WTC11 (cell line): ENCODE measurements around the gene MYPN. TPM values are rescaled to one million over a fixed set of nuclear protein-coding genes. Genes with fewer than 3 reads are reported as not detected.

Source experiments
- ATAC-seq: fragments of 200-7000 bp; cut with Tn5 transposase; 2 replicates; pipeline ENCODE4 v1.10.0; 2021; ENCODE audit warnings: mild to moderate bottlenecking, moderate library complexity
- CTCF ChIA-PET: fragments of 300-600 bp; sonication (Branson Sonifier 250); formaldehyde crosslinking; loops from one replicate; lab custom pipeline; 2021; ENCODE audit warnings: antibody characterized with exemption; lab: Charles Lee
- POLR2A ChIA-PET: fragments of 350-600 bp; sonication (Branson Sonifier 250); formaldehyde crosslinking; loops from one replicate; lab custom pipeline; 2021; ENCODE audit warnings: antibody characterized with exemption; lab: Charles Lee
- DNase-seq: peaks from one replicate; pipeline ENCODE4 v3.0.0; 2021; ENCODE audit warnings: low spot score
- H3K27ac Mint-ChIP-seq: 2 replicates; pipeline ENCODE4 v1.8.0; 2021; ENCODE audit warnings: mixed read lengths
- H3K27me3 Mint-ChIP-seq: 2 replicates; pipeline ENCODE4 v1.8.0; 2021; ENCODE audit warnings: low read depth, mild to moderate bottlenecking, moderate library complexity, mixed read lengths
- H3K36me3 Mint-ChIP-seq: 2 replicates; pipeline ENCODE4 v1.8.0; 2021; ENCODE audit warnings: mixed read lengths
- H3K4me1 Mint-ChIP-seq: 2 replicates; pipeline ENCODE4 v1.8.0; 2022; ENCODE audit warnings: mixed read lengths
- H3K4me3 Mint-ChIP-seq: 2 replicates; pipeline ENCODE4 v1.8.0; 2021; ENCODE audit warnings: mild to moderate bottlenecking, moderate library complexity, mixed read lengths
- H3K9me3 Mint-ChIP-seq: 2 replicates; pipeline ENCODE4 v1.8.0; 2021; ENCODE audit warnings: mixed read lengths
- ATF1 ChIP-seq: sonication (generic); formaldehyde crosslinking; IDR thresholded peaks from 2 replicates; pipeline ENCODE4 v1.8.1; 2023; ENCODE audit warnings: mild to moderate bottlenecking, moderate library complexity, missing genetic modification reagents
- ATF3 ChIP-seq: sonication (generic); formaldehyde crosslinking; conservative IDR thresholded peaks from 2 replicates; pipeline ENCODE4 v1.8.1; 2022; ENCODE audit warnings: mild to moderate bottlenecking, missing genetic modification reagents
- ATF6 ChIP-seq: sonication (generic); formaldehyde crosslinking; IDR thresholded peaks from 2 replicates; pipeline ENCODE4 v1.8.1; 2023; ENCODE audit warnings: mild to moderate bottlenecking, missing genetic modification reagents
- CDX4 ChIP-seq: fragments of 250-450 bp; sonication (Bioruptor Pico); IDR thresholded peaks from 2 replicates; pipeline ENCODE4 v1.9.0; 2021; ENCODE audit warnings: moderate library complexity, mild to moderate bottlenecking, inconsistent platforms, borderline replicate concordance
- CTCF ChIP-seq: fragments of 200-600 bp; IDR thresholded peaks from 2 replicates; pipeline ENCODE4 v1.8.0; 2022; ENCODE audit warnings: antibody characterized with exemption
- EMX1 ChIP-seq: fragments of 250-450 bp; sonication (Bioruptor Pico); IDR thresholded peaks from 2 replicates; pipeline ENCODE4 v1.8.0; 2021; ENCODE audit warnings: mild to moderate bottlenecking
- ETV6 ChIP-seq: sonication (generic); formaldehyde crosslinking; IDR thresholded peaks from 2 replicates; pipeline ENCODE4 v1.8.1; 2022; ENCODE audit warnings: mild to moderate bottlenecking, missing genetic modification reagents
- GRHL2 ChIP-seq: fragments of 250-450 bp; sonication (Bioruptor Pico); IDR thresholded peaks from 2 replicates; pipeline ENCODE4 v1.8.0; 2022; ENCODE audit warnings: mild to moderate bottlenecking, moderate library complexity; ENCODE audit not compliant: insufficient replicate concordance, severe bottlenecking
- GTF2I ChIP-seq: fragments of 250-450 bp; sonication (Bioruptor Pico); conservative IDR thresholded peaks from 2 replicates; pipeline ENCODE4 v1.4.0; 2021; ENCODE audit warnings: mild to moderate bottlenecking
- IRF2 ChIP-seq: sonication (generic); formaldehyde crosslinking; IDR thresholded peaks from 2 replicates; pipeline ENCODE4 v1.8.0; 2022; ENCODE audit warnings: low read depth, missing genetic modification reagents, borderline replicate concordance
- MLX ChIP-seq: sonication (generic); formaldehyde crosslinking; IDR thresholded peaks from 2 replicates; pipeline ENCODE4 v1.8.1; 2023; ENCODE audit warnings: mild to moderate bottlenecking, missing genetic modification reagents, moderate library complexity
- MXD4 ChIP-seq: fragments of 250-450 bp; sonication (Bioruptor Pico); IDR thresholded peaks from 2 replicates; pipeline ENCODE4 v1.8.0; 2021; ENCODE audit warnings: mild to moderate bottlenecking, moderate library complexity, borderline replicate concordance
- NFE2L1 ChIP-seq: sonication (generic); formaldehyde crosslinking; IDR thresholded peaks from 2 replicates; pipeline ENCODE4 v1.8.1; 2023; ENCODE audit warnings: missing genetic modification reagents
- NR2C2 ChIP-seq: sonication (generic); formaldehyde crosslinking; IDR thresholded peaks from 2 replicates; pipeline ENCODE4 v1.8.0; 2022; ENCODE audit warnings: mild to moderate bottlenecking, missing genetic modification reagents
- OVOL2 ChIP-seq: fragments of 250-450 bp; sonication (Bioruptor Pico); IDR thresholded peaks from 2 replicates; pipeline ENCODE4 v1.9.0; 2021; ENCODE audit warnings: mild to moderate bottlenecking, borderline replicate concordance
- SMAD3 ChIP-seq: sonication (generic); formaldehyde crosslinking; IDR thresholded peaks from 2 replicates; pipeline ENCODE4 v1.8.0; 2022; ENCODE audit warnings: missing genetic modification reagents, mild to moderate bottlenecking, borderline replicate concordance
- SMAD4 ChIP-seq: sonication (generic); formaldehyde crosslinking; IDR thresholded peaks from 2 replicates; pipeline ENCODE4 v1.8.0; 2022; ENCODE audit warnings: mild to moderate bottlenecking, missing genetic modification reagents
- SOX15 ChIP-seq: fragments of 250-450 bp; sonication (Bioruptor Pico); IDR thresholded peaks from 2 replicates; pipeline ENCODE4 v1.9.0; 2021; ENCODE audit warnings: mild to moderate bottlenecking
- USF2 ChIP-seq: sonication (generic); formaldehyde crosslinking; IDR thresholded peaks from 2 replicates; pipeline ENCODE4 v1.8.1; 2023; ENCODE audit warnings: mild to moderate bottlenecking, missing genetic modification reagents, moderate library complexity
- ZBTB21 ChIP-seq: sonication (generic); formaldehyde crosslinking; IDR thresholded peaks from 2 replicates; pipeline ENCODE4 v1.8.1; 2023; ENCODE audit warnings: mild to moderate bottlenecking, missing genetic modification reagents, borderline replicate concordance
- ZBTB43 ChIP-seq: sonication (generic); formaldehyde crosslinking; IDR thresholded peaks from 2 replicates; pipeline ENCODE4 v1.8.1; 2023; ENCODE audit warnings: mild to moderate bottlenecking, missing genetic modification reagents
- ZNF232 ChIP-seq: sonication (generic); formaldehyde crosslinking; IDR thresholded peaks from 2 replicates; pipeline ENCODE4 v1.8.0; 2022; ENCODE audit warnings: mild to moderate bottlenecking, missing genetic modification reagents
- ZNF263 ChIP-seq: sonication (generic); formaldehyde crosslinking; IDR thresholded peaks from 2 replicates; pipeline ENCODE4 v1.8.1; 2022; ENCODE audit warnings: low read depth, mild to moderate bottlenecking, moderate library complexity, missing genetic modification reagents
- ZNF416 ChIP-seq: fragments of 250-450 bp; sonication (Bioruptor Pico); IDR thresholded peaks from 2 replicates; pipeline ENCODE4 v1.9.0; 2021; ENCODE audit warnings: mild to moderate bottlenecking, inconsistent platforms
- total RNA-seq: library from RNA; stranded (reverse); gene quantifications from 3 replicates; pipeline ENCODE4 v1.2.3, GENCODE V29; 2021

The MYPN gene
- total RNA-seq, 1 experiment from 2014 or later = not detected

GRCh38 chr10:68178592-68178991, 69.3 kb downstream of the MYPN start (continued):
- TF ChIP-seq ZBTB43 (CRISPR knock-in tag) = no peak
- no peak for TF ChIP-seq ATF3 (CRISPR knock-in tag)

GRCh38 chr10:68179016-68179415, 69.7 kb downstream of the MYPN start:
- H3K4me1 Mint-ChIP-seq = 0 out of 2 replicates have a peak, but pooled peaks cover 5% of the 10 kb centered on the region
- no peaks in the 10 kb centered on the region for H3K9me3 Mint-ChIP-seq
- no peak for ATAC-seq
- H3K4me3 Mint-ChIP-seq = no peak overlapping the region
- DNase-seq = no peak
- no peak overlapping the region for H3K27ac Mint-ChIP-seq
- H3K27me3 Mint-ChIP-seq = no peaks in the 10 kb centered on the region
- POLR2A ChIA-PET = no interaction called here
- no peaks in the 10 kb centered on the region for H3K36me3 Mint-ChIP-seq
- no peak for TF ChIP-seq ZNF416 (CRISPR knock-in tag)
- TF ChIP-seq ZNF232 (CRISPR knock-in tag) = no peak
- TF ChIP-seq SMAD3 = no peak
- TF ChIP-seq MLX (CRISPR knock-in tag) = no peak
- no peak for TF ChIP-seq NR2C2 (CRISPR knock-in tag)
- TF ChIP-seq ETV6 = no peak
- no peak for TF ChIP-seq NFE2L1 (CRISPR knock-in tag)
- TF ChIP-seq ZBTB21 = no peak
- CTCF ChIA-PET = interaction anchor here (1.9 kb wide), 1 partner anchor 34 kb away, joined by 5 read pairs; no protein-coding TSS in a partner anchor

GRCh38 chr10:68180490-68180889, 71.2 kb downstream of the MYPN start:
- ChIA-PET POLR2A (no interaction called here), CTCF (interaction anchor here (1.9 kb wide), 1 partner anchor 32 kb away, joined by 5 read pairs; no protein-coding TSS in a partner anchor)
- Mint-ChIP-seq H3K4me3 (no peak overlapping the region), H3K27ac (no peak overlapping the region), H3K9me3 (no peaks in the 10 kb centered on the region), H3K4me1 (peaks cover 5% of the 10 kb centered on the region; the same call in 1 of the 2 replicates), H3K27me3 (no peaks in the 10 kb centered on the region), H3K36me3 (no peaks in the 10 kb centered on the region)
- ATAC-seq (no peak), DNase-seq (no peak)
- TF ChIP-seq ATF6 = no peak
- TF ChIP-seq ZNF263 (CRISPR knock-in tag) = no peak
- TF ChIP-seq EMX1 (CRISPR knock-in tag) = no peak
- no peak for TF ChIP-seq CDX4
- no peak for TF ChIP-seq OVOL2 (CRISPR knock-in tag)
- TF ChIP-seq ZBTB21 = no peak
- TF ChIP-seq IRF2 (CRISPR knock-in tag) = no peak
- no peak for TF ChIP-seq GRHL2
- no peak for TF ChIP-seq CTCF
- no peak for TF ChIP-seq SMAD4 (CRISPR knock-in tag)
- TF ChIP-seq USF2 = no peak
- no peak for TF ChIP-seq SOX15
- no peak for TF ChIP-seq GTF2I (CRISPR knock-in tag)
- TF ChIP-seq MXD4 (CRISPR knock-in tag) = no peak
- no peak for TF ChIP-seq ATF1
